Measurements from ENCODE around the gene MBNL2.
"Not testable (repeated sequence)": the region's sequence is repeated elsewhere in the genome, so short reads cannot be mapped to it uniquely, and the experiment has no call there.

MBNL2 gene

DNA sequence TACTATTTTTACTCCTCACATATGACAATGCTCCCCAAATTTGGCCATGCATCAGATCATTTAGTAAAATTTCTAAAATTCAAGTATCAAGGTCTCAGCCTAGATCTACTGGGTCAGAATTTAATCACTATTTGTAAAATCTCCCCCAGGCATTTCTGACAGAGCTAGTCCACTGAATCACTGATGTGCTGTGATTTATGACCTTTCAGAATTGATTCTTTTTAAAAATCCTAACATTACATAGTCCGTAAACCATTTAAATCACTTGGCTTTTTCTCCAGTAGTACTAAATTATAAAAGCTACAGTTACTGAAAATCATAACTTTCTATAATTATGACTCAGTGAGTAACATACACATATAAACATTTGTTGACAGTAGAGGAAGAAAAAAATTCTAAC lies 119.0 kb downstream of the MBNL2 start:
- H3K4me3 ChIP-seq (ENCODE audit: low read depth, low read length), result no peak overlapping the region

DNA sequence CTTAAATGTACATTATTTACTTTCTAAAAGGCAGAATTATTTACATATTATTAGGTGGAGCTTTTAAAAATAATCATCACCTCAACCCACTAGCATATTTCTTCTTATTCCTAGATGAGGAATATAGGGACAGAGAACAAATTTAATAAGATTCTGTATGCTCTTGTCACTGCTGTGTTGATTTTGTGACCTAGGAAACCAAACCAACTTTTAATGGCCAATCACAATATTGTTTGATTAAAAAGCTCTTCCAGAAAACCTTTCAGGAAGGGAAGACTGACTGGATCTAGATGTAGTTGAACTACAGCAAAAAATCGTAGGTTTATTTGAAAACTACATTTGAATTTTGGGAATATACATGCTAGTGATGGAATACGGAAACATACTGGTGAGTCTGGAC lies 120.0 kb downstream of the MBNL2 start:
- no peak overlapping the region for H3K4me3 ChIP-seq (ENCODE audit: low read depth, low read length)

GRCh38 chr13:97342936-97343335 lies 120.8 kb downstream of the MBNL2 start:
- H3K4me3 ChIP-seq (ENCODE audit: low read depth, low read length), result no peak overlapping the region

DNA sequence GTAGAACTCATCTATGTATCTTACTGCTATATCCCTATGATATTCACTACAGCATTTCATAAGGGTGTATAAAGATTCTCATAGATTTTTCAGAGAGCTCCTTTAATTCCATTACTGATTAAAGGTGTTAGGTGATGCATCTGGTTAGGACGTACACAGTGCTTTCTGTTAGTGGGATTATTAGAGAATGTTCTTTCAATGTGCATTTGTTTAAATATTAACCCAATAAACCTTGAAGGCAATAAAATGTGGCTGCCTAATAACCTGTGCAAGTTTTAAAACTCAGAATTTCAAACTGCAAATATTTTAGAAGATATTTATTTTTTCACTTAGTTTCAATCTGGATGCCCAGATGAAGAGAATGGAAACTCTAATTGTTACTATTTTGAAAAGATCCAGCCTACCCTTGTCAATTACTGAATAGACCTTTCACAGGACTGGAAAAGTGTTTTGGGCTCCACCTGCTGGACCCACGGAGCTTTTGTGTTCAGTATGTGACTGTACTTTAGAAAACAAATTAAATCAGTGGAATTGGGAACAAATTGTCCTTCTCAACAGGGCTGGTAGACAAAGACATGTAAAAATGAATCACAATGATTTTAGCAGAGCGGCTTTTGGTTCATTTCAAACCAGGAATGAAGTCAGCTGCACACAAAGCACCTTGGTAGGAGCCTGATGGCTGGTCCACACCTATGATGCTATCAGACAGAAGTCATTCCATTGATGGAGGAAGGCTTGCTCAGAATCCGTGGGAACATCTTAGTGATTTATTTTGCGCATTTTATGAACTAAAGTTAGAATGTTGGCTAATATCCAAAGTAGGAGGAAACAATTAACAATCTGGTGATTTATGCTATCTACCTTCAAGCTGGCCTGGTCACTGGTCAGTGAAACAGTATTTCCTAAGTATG lies 122.4 kb downstream of the MBNL2 start:
- H3K4me3 ChIP-seq (ENCODE audit: low read depth, low read length), result no peak overlapping the region

DNA sequence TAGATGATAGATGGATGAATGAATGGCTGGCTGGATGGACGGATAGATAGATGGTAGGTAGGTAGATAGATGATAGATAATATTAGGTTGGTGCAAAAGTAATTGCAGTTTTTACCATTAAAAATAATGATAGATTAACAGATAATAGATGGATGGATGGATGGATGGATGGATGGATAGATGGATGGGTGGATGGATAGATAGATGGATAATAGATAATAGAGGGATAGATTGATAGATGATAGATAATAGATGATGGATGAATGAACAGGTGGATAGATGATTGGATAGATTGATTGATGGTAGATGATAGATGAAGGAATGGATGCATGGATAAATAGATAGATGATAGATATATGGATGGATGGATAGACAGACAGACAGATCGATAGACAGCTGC lies 124.0 kb downstream of the MBNL2 start:
- no peak overlapping the region for H3K4me3 ChIP-seq (ENCODE audit: low read depth, low read length)

DNA sequence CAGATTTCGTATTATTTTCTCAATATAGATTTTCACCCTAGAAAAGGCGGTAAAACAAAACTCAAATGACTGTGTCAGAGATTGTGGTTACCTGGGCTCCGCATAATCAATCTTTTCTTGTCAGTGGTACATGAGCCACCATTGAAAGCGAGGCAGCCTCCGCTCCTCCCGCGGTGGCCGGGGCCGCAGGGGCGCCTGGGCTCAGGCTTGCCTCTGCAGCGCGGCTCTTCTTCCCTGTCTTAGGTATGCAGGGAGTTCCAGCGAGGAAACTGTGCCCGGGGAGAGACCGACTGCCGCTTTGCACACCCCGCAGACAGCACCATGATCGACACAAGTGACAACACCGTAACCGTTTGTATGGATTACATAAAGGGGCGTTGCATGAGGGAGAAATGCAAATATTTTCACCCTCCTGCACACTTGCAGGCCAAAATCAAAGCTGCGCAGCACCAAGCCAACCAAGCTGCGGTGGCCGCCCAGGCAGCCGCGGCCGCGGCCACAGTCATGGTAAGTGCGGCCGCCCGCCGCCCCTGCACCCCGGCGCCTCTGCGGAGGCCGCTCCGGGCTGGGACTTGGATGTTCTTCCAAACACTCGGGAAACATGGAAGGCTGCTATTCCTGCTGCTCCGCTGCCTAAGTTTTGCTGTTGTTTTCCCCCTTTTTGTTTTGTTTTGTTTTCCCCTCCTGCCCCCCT lies 124.6 kb downstream of the MBNL2 start:
- no peak overlapping the region for H3K4me3 ChIP-seq (ENCODE audit: low read depth, low read length)

DNA sequence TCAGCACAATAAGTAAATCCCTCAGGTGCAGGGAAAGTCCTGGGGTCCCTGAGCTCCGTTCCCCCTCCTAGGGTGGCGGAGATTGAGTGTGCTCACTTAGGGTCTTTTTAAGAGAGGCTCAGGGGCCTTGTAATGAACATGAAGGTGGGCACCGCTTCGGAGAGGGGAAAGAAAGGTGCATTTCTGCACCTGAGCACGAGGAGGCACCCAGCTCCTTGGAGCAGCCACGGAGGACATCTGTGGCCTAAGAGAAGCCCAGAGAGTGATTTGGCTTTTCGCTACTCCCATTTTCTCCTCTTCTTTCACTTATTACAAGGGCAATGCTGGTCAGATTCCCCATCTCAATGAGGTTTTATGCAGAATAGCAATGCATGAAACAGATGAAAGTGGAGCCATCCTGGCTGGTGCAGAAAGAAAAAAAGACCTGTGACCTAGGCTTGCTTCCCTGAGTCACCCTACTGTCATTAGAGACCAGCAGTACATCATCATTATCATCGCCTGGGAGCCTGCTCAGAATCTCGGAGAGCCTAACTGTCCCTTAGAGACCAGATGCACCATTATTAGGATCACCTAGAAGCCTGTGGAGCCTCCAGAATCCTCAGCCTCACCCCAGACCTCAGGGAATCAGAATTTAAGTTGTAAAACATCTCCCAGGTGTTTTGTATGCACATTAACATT lies 125.3 kb downstream of the MBNL2 start:
- no peak overlapping the region for H3K4me3 ChIP-seq (ENCODE audit: low read depth, low read length)

- H3K4me3 ChIP-seq (ENCODE audit: low read depth, low read length), result no peak overlapping the region
These were observed 126.5 kb downstream of the MBNL2 start for GRCh38 chr13:97348569-97349100.

- not testable (repeated sequence) for H3K4me3 ChIP-seq (ENCODE audit: low read depth, low read length)
These were observed 129.9 kb downstream of the MBNL2 start for GRCh38 chr13:97352012-97352411.

GRCh38 chr13:97352815-97353214 lies 130.7 kb downstream of the MBNL2 start:
- no peak overlapping the region for H3K4me3 ChIP-seq (ENCODE audit: low read depth, low read length)

- no peak overlapping the region for H3K4me3 ChIP-seq (ENCODE audit: low read depth, low read length)
These were observed 132.0 kb downstream of the MBNL2 start for GRCh38 chr13:97353927-97354675.

- H3K4me3 ChIP-seq (ENCODE audit: low read depth, low read length), result no peak overlapping the region
These were observed 132.7 kb downstream of the MBNL2 start for GRCh38 chr13:97354808-97355207.

GRCh38 chr13:97356592-97356991 lies 134.5 kb downstream of the MBNL2 start:
- H3K4me3 ChIP-seq (ENCODE audit: low read depth, low read length), result no peak overlapping the region

- H3K4me3 ChIP-seq (ENCODE audit: low read depth, low read length), result no peak overlapping the region
These were observed 137.3 kb downstream of the MBNL2 start for GRCh38 chr13:97359181-97360057.

GRCh38 chr13:97360610-97361009 lies 138.5 kb downstream of the MBNL2 start:
- no peak overlapping the region for H3K4me3 ChIP-seq (ENCODE audit: low read depth, low read length)

DNA sequence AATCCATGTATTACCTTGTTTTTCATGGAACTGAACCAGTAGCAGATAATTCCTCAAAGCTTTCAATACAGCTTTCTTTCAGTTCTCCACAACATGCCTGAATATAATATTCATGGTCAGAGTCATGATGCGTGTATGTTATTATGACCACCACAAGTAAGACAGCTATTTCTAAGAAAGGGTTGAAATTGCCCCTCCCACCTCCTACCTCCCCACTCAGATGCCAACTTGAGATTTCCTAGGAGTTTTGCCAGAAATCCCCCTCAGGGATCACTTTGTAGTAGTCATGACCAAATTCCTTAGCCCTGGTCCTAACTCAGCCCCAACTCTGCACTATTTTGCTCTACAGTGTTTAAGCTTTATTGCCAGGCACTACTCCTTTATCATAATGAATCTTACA lies 141.9 kb downstream of the MBNL2 start:
- H3K4me3 ChIP-seq (ENCODE audit: low read depth, low read length), result no peak overlapping the region

- no peak overlapping the region for H3K4me3 ChIP-seq (ENCODE audit: low read depth, low read length)
These were observed 142.7 kb downstream of the MBNL2 start for GRCh38 chr13:97364827-97365226.

GRCh38 chr13:97366172-97366688 lies 144.1 kb downstream of the MBNL2 start:
- no peak overlapping the region for H3K4me3 ChIP-seq (ENCODE audit: low read depth, low read length)

GRCh38 chr13:97367016-97367822 lies 145.1 kb downstream of the MBNL2 start:
- no peak overlapping the region for H3K4me3 ChIP-seq (ENCODE audit: low read depth, low read length)
